Endothelial cell of umbilical vein (primary cell): ENCODE data around the gene TRIM17.

Experiments
- EZH2 ChIP-seq: IDR thresholded peaks from 2 replicates; pipeline ENCODE4 v1.6.1; 2012; ENCODE audit warnings: borderline replicate concordance, low read depth, mild to moderate bottlenecking, moderate library complexity, low read length, inconsistent platforms; ENCODE audit not compliant: severe bottlenecking
- FOS ChIP-seq: IDR thresholded peaks from 2 replicates; pipeline ENCODE4 v1.6.1; 2011; ENCODE audit warnings: mild to moderate bottlenecking, low read length, moderate library complexity, borderline replicate concordance; ENCODE audit not compliant: insufficient read depth
- GATA2 ChIP-seq: IDR thresholded peaks from 2 replicates; pipeline ENCODE4 v1.7.0; 2011; ENCODE audit warnings: low read depth, mild to moderate bottlenecking, moderate library complexity, mixed read lengths, low read length; ENCODE audit not compliant: insufficient read length, insufficient read depth
- JUN ChIP-seq: IDR thresholded peaks from 2 replicates; pipeline ENCODE4 v1.6.1; 2011; ENCODE audit warnings: borderline replicate concordance, low read depth; ENCODE audit not compliant: insufficient read length, insufficient read depth
- MYC ChIP-seq: IDR thresholded peaks from one replicate; pipeline ENCODE4 v1.6.1; 2011; ENCODE audit warnings: mild to moderate bottlenecking, low read depth, low read length
- POLR2A ChIP-seq: IDR thresholded peaks from 2 replicates; pipeline ENCODE4 v1.6.1; 2012; ENCODE audit warnings: low read depth, mild to moderate bottlenecking, control low read depth, low read length
- POLR2AphosphoS5 ChIP-seq: IDR thresholded peaks from 2 replicates; pipeline ENCODE4 v1.6.1; 2012; ENCODE audit warnings: low read depth, mild to moderate bottlenecking, control low read depth, low read length, moderate library complexity; ENCODE audit not compliant: insufficient read depth
- TF ChIP-seq, protein P1 (sequence below), 2 donors: IDR thresholded peaks; 1 replicate in 1 of 2; 2 replicates in 1 of 2; pipeline ENCODE4 v1.5.1; 2011; ENCODE audit warnings: low read length in 2 of 2, mild to moderate bottlenecking in 2 of 2, moderate library complexity in 2 of 2, control low read depth in 1 of 2, inconsistent platforms in 1 of 2, low read depth in 1 of 2; ENCODE audit not compliant: insufficient read depth in 1 of 2; ENCODE audit errors: extremely low read depth in 1 of 2
- TF ChIP-seq, protein P2 (sequence below): IDR thresholded peaks from 2 replicates; pipeline ENCODE4 v1.6.1; 2011; ENCODE audit not compliant: insufficient read depth, insufficient read length

DNA sequence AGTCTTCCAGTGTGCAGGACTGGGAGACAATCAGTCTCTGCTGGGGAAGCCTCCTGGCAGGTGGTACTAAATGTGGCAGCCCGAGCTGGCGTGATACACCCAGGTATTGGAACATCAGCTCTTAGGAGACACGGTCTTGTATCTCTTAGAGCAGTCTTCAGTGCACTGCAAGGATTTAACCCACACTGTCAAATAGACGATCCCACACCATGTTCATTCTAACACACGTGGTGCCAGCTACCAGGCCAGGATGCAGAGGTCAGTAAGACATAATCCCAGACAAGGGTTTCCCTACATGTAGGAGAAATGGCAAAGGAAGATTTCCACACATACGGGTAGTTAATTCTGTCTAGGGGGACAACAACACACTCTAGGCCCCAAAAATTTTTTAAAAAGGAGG lies 18.7 kb downstream of the TRIM17 start:
- TF ChIP-seq, protein P1, sequence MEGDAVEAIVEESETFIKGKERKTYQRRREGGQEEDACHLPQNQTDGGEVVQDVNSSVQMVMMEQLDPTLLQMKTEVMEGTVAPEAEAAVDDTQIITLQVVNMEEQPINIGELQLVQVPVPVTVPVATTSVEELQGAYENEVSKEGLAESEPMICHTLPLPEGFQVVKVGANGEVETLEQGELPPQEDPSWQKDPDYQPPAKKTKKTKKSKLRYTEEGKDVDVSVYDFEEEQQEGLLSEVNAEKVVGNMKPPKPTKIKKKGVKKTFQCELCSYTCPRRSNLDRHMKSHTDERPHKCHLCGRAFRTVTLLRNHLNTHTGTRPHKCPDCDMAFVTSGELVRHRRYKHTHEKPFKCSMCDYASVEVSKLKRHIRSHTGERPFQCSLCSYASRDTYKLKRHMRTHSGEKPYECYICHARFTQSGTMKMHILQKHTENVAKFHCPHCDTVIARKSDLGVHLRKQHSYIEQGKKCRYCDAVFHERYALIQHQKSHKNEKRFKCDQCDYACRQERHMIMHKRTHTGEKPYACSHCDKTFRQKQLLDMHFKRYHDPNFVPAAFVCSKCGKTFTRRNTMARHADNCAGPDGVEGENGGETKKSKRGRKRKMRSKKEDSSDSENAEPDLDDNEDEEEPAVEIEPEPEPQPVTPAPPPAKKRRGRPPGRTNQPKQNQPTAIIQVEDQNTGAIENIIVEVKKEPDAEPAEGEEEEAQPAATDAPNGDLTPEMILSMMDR (IDR thresholded peaks at IDR 0.05; ENCODE audit: extremely low read depth in 1 of 2, insufficient read depth in 1 of 2, low read depth in 1 of 2, low read length in 2 of 2), result no peak
- TF ChIP-seq, protein P2, sequence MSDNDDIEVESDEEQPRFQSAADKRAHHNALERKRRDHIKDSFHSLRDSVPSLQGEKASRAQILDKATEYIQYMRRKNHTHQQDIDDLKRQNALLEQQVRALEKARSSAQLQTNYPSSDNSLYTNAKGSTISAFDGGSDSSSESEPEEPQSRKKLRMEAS, result no peak
- TF ChIP-seq POLR2A, result no peak
- no peak for TF ChIP-seq EZH2
- TF ChIP-seq FOS, result no peak
- no peak for TF ChIP-seq POLR2AphosphoS5
- TF ChIP-seq JUN, result no peak
- TF ChIP-seq GATA2, result no peak
- no peak for TF ChIP-seq MYC
